ENCODE measurements around the gene ATP6V1B1. TPM values are rescaled to one million over a fixed set of nuclear protein-coding genes. Genes with fewer than 3 reads are reported as not detected.

Gene ATP6V1B1
- total and polyA plus RNA-seq, 10 of the 15 experiments (the other 5 are each of a cell fraction or from before 2014, with no cell fraction given) = not detected

GRCh38 chr2:70985956-70986355, 50.3 kb downstream of the ATP6V1B1 start:
- no peak overlapping the region for H3K4me2 ChIP-seq (ENCODE audit: control insufficient read depth, insufficient read depth)
- H3K4me3 ChIP-seq = no peak overlapping the region
- WGBS (ENCODE audit: insufficient coverage, insufficient replicate concordance, low lambda C conversion rate, missing lambda C conversion rate) = 91% methylated on average over 1 of the region's 1 CpG
- FAIRE-seq = no peak
- DNase-seq (ENCODE audit: low read depth, low spot score) = no peak
- no peaks in the 10 kb centered on the region for H3K27me3 ChIP-seq (replicated peaks in 1 of 2; ENCODE audit: control insufficient read depth in 2 of 2, insufficient read depth in 2 of 2, low read length in 1 of 2)
- ChIA-PET SMC1A (ENCODE audit: uncharacterized antibody, unreplicated experiment) (interaction anchor here (1.4 kb wide), 1 partner anchor 15 kb away, joined by 3 read pairs; no protein-coding TSS in a partner anchor), CTCF (interaction anchor here (0.9 to 2.2 kb wide), 4 partner anchors 13 to 21 kb away, joined by 3 to 18 read pairs (median 7); no protein-coding TSS in a partner anchor), RAD21 (ENCODE audit: unreplicated experiment) (no interaction called here), POLR2A (no interaction called here)
- peaks cover 5 to 20% of the 10 kb centered on the region in 2 experiments for H3K36me3 ChIP-seq (ENCODE audit: control insufficient read depth in 2 of 2, insufficient read depth in 2 of 2, low read length in 1 of 2)
- H3K9me3 ChIP-seq (replicated peaks; ENCODE audit: control insufficient read depth, insufficient read depth, low read length) = no peaks in the 10 kb centered on the region
- no peak overlapping the region for H3K27ac ChIP-seq (ENCODE audit: control insufficient read depth, insufficient read depth)
- H3K9ac ChIP-seq (ENCODE audit: control insufficient read depth, insufficient read depth, low read length) = no peak overlapping the region
- H3K79me2 ChIP-seq (ENCODE audit: control insufficient read depth, insufficient read depth, low read length) = no peaks in the 10 kb centered on the region
- no peaks in the 10 kb centered on the region for H3K4me1 ChIP-seq (ENCODE audit: control insufficient read depth, insufficient read depth, low read length)
- no peak overlapping the region for H2AFZ ChIP-seq (ENCODE audit: control insufficient read depth, low read depth, low read length)
- in situ Hi-C loops (cut with MboI) = no loop called here
- no peak for TF ChIP-seq CHD4 (IDR thresholded peaks at IDR 0.05)
- no peak for ATAC-seq
- no peaks in the 10 kb centered on the region for H4K20me1 ChIP-seq (ENCODE audit: control insufficient read depth, insufficient read depth)
- intact Hi-C loops (cut with micrococcal nuclease; ENCODE audit: unreplicated experiment) = no loop called here
- no TSS peak for BruUV-seq (replicated peaks)

- Histone ChIP-seq H3K9me3 (replicated peaks; ENCODE audit: control insufficient read depth, insufficient read depth, low read length) (no peaks in the 10 kb centered on the region), H3K9ac (ENCODE audit: control insufficient read depth, insufficient read depth, low read length) (no peak overlapping the region), H2AFZ (ENCODE audit: control insufficient read depth, low read depth, low read length) (no peak overlapping the region), H3K36me3 (ENCODE audit: control insufficient read depth in 2 of 2, insufficient read depth in 2 of 2, low read length in 1 of 2) (peaks cover 7 to 23% of the 10 kb centered on the region in 2 experiments), H3K27ac (ENCODE audit: control insufficient read depth, insufficient read depth) (no peak overlapping the region), H3K79me2 (ENCODE audit: control insufficient read depth, insufficient read depth, low read length) (no peaks in the 10 kb centered on the region), H3K27me3 (replicated peaks in 1 of 2; ENCODE audit: control insufficient read depth in 2 of 2, insufficient read depth in 2 of 2, low read length in 1 of 2) (no peaks in the 10 kb centered on the region), H3K4me3 (no peak overlapping the region), H3K4me2 (ENCODE audit: control insufficient read depth, insufficient read depth) (no peak overlapping the region), H3K4me1 (ENCODE audit: control insufficient read depth, insufficient read depth, low read length) (no peaks in the 10 kb centered on the region), H4K20me1 (ENCODE audit: control insufficient read depth, insufficient read depth) (no peaks in the 10 kb centered on the region)
- FAIRE-seq (no peak), ATAC-seq (no peak), DNase-seq (ENCODE audit: low read depth, low spot score) (no peak)
- ChIA-PET CTCF (interaction anchor here (0.9 to 2.2 kb wide), 3 partner anchors 12 to 20 kb away, joined by 3 to 18 read pairs (median 4); no protein-coding TSS in a partner anchor), POLR2A (no interaction called here), SMC1A (ENCODE audit: uncharacterized antibody, unreplicated experiment) (interaction anchor here (1.4 kb wide), 1 partner anchor 15 kb away, joined by 3 read pairs; no protein-coding TSS in a partner anchor), RAD21 (ENCODE audit: unreplicated experiment) (no interaction called here)
- in situ Hi-C loops (cut with MboI) = no loop called here
- intact Hi-C loops (cut with micrococcal nuclease; ENCODE audit: unreplicated experiment) = no loop called here
- 84% methylated on average over 4 of the region's 4 CpGs for WGBS (ENCODE audit: insufficient coverage, insufficient replicate concordance, low lambda C conversion rate, missing lambda C conversion rate)
- TF ChIP-seq SREBF1 (IDR thresholded peaks at IDR 0.05; ENCODE audit: low read length) (no peak), RAD51 (IDR thresholded peaks at IDR 0.05) (no peak), KDM1A (IDR thresholded peaks at IDR 0.05; ENCODE audit: borderline replicate concordance) (no peak), ESRRA (IDR thresholded peaks at IDR 0.05; ENCODE audit: low read length) (no peak), CBFB (IDR thresholded peaks at IDR 0.05; ENCODE audit: low read depth) (no peak), ATF7 (IDR thresholded peaks at IDR 0.05; ENCODE audit: low read depth) (no peak), STAT1 (conservative IDR thresholded peaks at IDR 0.05) (no peak), ATF3 (IDR thresholded peaks at IDR 0.05; ENCODE audit: borderline replicate concordance, extremely low read depth, low read depth, low read length) (no peak), BACH1 (IDR thresholded peaks at IDR 0.05; ENCODE audit: borderline replicate concordance) (no peak), PML (IDR thresholded peaks at IDR 0.05; ENCODE audit: low read length) (no peak), TCF7 (IDR thresholded peaks at IDR 0.05; ENCODE audit: borderline replicate concordance) (no peak), KLF5 (IDR thresholded peaks at IDR 0.05; ENCODE audit: partially characterized antibody) (no peak), TAF1 (IDR thresholded peaks at IDR 0.05; ENCODE audit: borderline replicate concordance, low read depth, low read length) (no peak), FOS (IDR thresholded peaks at IDR 0.05; ENCODE audit: borderline replicate concordance, extremely low read depth, insufficient read length) (no peak), LARP7 (IDR thresholded peaks at IDR 0.05) (no peak), BCL3 (IDR thresholded peaks at IDR 0.05; ENCODE audit: borderline replicate concordance, insufficient read depth, low read depth, low read length, poor library complexity, severe bottlenecking) (no peak), NFIC (IDR thresholded peaks at IDR 0.05; ENCODE audit: low read depth, low read length) (no peak)
- no TSS peak for BruUV-seq (replicated peaks)
These were observed 50.9 kb downstream of the ATP6V1B1 start for GRCh38 chr2:70986499-70987189.

Measured in GM12878 (cell line).